ENCODE data around the gene DOHH. TPM values are rescaled to one million over a fixed set of nuclear protein-coding genes. Genes with fewer than 3 reads are reported as not detected.

Gene DOHH
- polyA plus RNA-seq, 2 of the 4 experiments (the other 2 are of a cell fraction): 4.6 to 13.3 TPM

DNA sequence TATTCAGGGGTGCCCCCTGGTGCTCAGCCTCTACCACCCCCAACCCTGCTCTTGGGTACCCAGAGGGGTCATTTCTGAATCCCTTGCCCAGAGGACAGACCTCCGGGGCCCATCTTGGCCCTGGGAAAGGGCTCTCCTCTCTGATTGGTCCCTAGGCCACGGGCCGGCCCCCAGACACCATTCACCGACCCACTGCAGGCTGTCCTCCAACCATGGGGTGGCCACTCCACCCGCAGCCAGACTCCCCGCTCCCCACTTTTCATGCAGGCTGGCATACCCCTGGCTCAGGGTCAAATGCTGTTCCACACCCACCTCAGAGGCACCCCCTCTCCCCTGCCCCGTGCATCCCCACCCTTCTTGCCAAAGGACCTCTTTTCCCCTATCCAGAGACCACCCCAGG is 34.9 kb downstream of the DOHH start:
- no peak for FAIRE-seq
- no peak overlapping the region for H3K4me3 ChIP-seq
- TF ChIP-seq ZNF302 (CRISPR knock-in tag; IDR thresholded peaks at IDR 0.05) (no peak), ESRRA (IDR thresholded peaks at IDR 0.05; ENCODE audit: borderline replicate concordance, low read length) (no peak), EP300 (IDR thresholded peaks at IDR 0.05) (no peak), CHD2 (IDR thresholded peaks at IDR 0.05; ENCODE audit: low read length, partially characterized antibody) (no peak), RCOR1 (IDR thresholded peaks at IDR 0.05; ENCODE audit: low read depth, low read length) (no peak)
- TF ChIP-seq, protein P1, sequence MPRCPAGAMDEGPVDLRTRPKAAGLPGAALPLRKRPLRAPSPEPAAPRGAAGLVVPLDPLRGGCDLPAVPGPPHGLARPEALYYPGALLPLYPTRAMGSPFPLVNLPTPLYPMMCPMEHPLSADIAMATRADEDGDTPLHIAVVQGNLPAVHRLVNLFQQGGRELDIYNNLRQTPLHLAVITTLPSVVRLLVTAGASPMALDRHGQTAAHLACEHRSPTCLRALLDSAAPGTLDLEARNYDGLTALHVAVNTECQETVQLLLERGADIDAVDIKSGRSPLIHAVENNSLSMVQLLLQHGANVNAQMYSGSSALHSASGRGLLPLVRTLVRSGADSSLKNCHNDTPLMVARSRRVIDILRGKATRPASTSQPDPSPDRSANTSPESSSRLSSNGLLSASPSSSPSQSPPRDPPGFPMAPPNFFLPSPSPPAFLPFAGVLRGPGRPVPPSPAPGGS (IDR thresholded peaks at IDR 0.05): no peak
- TF ChIP-seq, protein P2, sequence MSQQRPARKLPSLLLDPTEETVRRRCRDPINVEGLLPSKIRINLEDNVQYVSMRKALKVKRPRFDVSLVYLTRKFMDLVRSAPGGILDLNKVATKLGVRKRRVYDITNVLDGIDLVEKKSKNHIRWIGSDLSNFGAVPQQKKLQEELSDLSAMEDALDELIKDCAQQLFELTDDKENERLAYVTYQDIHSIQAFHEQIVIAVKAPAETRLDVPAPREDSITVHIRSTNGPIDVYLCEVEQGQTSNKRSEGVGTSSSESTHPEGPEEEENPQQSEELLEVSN (IDR thresholded peaks at IDR 0.05; ENCODE audit: borderline replicate concordance, low read depth): no peak
- TF ChIP-seq, protein P3, sequence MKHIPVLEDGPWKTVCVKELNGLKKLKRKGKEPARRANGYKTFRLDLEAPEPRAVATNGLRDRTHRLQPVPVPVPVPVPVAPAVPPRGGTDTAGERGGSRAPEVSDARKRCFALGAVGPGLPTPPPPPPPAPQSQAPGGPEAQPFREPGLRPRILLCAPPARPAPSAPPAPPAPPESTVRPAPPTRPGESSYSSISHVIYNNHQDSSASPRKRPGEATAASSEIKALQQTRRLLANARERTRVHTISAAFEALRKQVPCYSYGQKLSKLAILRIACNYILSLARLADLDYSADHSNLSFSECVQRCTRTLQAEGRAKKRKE (CRISPR knock-in tag; IDR thresholded peaks at IDR 0.05; ENCODE audit: low read depth): no peak
- H3K27ac ChIP-seq: peak overlapping the region in 1 of 2 experiments; percentile 65; a peak in 2 of 6 replicates
- no peak overlapping the region for H3K4me2 ChIP-seq
- WGBS (ENCODE audit: missing lambda C conversion rate): 90% methylated on average over 7 of the region's 7 CpGs
- DNase-seq (ENCODE audit: low read depth in 1 of 2, low spot score in 1 of 2): no peak
- CTCF ChIA-PET: interaction anchor here (2.1 kb wide), 1 partner anchor 7 kb away, joined by 12 read pairs; no protein-coding TSS in a partner anchor
- peaks cover 10% of the 10 kb centered on the region; the same call in 1 of the 3 replicates for H3K9me3 ChIP-seq
- POLR2A ChIA-PET: interaction anchor here (1.2 kb wide), 1 partner anchor 24 kb away, joined by 4 read pairs; no protein-coding TSS in a partner anchor
- peaks cover 15% of the 10 kb centered on the region for H3K4me1 ChIP-seq
- ATAC-seq: peak in 1 of 2 experiments; percentile 14; a peak in 1 of 6 replicates

DNA sequence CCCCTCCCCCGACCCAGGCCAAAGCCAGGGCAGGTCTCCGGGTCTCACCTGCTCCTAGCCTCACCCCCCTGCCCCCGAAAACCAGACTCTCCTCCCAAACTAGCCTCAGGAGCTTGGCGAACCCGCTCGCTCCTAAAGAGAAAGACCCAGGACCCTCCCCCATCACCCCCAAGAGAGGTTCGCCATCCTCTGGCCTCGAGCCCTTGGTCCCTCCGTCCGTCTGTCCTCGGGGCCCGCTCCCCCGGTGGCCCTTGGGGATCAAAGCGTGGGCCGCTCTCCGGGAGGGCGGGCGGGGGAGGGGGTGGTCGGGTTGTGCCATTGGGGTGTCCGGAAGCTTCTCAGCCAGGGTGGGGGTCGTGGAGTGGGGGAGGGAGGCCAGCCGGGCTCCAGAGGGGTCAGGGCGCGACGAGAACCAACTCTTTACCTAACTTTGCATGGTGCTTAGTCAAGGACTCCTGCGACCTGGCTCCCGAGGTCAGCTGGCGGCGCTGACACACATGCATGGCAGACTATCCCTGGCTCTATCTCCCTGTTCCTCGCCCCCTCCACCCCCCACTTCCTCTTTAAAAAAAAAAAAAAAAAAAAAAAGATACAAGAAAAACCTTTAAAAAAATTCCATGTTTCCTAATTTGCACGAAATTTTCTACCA is 35.8 kb downstream of the DOHH start:
- TF ChIP-seq, protein P4, sequence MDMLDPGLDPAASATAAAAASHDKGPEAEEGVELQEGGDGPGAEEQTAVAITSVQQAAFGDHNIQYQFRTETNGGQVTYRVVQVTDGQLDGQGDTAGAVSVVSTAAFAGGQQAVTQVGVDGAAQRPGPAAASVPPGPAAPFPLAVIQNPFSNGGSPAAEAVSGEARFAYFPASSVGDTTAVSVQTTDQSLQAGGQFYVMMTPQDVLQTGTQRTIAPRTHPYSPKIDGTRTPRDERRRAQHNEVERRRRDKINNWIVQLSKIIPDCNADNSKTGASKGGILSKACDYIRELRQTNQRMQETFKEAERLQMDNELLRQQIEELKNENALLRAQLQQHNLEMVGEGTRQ (IDR thresholded peaks at IDR 0.05): no peak
- no peak for TF ChIP-seq EP300 (IDR thresholded peaks at IDR 0.05)
- TF ChIP-seq, protein P5, sequence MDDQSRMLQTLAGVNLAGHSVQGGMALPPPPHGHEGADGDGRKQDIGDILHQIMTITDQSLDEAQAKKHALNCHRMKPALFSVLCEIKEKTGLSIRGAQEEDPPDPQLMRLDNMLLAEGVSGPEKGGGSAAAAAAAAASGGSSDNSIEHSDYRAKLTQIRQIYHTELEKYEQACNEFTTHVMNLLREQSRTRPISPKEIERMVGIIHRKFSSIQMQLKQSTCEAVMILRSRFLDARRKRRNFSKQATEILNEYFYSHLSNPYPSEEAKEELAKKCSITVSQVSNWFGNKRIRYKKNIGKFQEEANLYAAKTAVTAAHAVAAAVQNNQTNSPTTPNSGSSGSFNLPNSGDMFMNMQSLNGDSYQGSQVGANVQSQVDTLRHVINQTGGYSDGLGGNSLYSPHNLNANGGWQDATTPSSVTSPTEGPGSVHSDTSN (IDR thresholded peaks at IDR 0.05): no peak
- no peak for TF ChIP-seq HDAC2 (IDR thresholded peaks at IDR 0.05)
- no peak for TF ChIP-seq BHLHE40 (IDR thresholded peaks at IDR 0.05; ENCODE audit: low read depth, low read length)
- no peak for TF ChIP-seq JUNB (IDR thresholded peaks at IDR 0.05)
- TF ChIP-seq TP53 (CRISPR knock-in tag; IDR thresholded peaks at IDR 0.05): no peak
- TF ChIP-seq RAD21 (conservative IDR thresholded peaks at IDR 0.05 in 1 of 2, IDR thresholded peaks at IDR 0.05 in 1 of 2): no peak
- TF ChIP-seq KDM5A (IDR thresholded peaks at IDR 0.05): no peak
- TF ChIP-seq, protein P6, sequence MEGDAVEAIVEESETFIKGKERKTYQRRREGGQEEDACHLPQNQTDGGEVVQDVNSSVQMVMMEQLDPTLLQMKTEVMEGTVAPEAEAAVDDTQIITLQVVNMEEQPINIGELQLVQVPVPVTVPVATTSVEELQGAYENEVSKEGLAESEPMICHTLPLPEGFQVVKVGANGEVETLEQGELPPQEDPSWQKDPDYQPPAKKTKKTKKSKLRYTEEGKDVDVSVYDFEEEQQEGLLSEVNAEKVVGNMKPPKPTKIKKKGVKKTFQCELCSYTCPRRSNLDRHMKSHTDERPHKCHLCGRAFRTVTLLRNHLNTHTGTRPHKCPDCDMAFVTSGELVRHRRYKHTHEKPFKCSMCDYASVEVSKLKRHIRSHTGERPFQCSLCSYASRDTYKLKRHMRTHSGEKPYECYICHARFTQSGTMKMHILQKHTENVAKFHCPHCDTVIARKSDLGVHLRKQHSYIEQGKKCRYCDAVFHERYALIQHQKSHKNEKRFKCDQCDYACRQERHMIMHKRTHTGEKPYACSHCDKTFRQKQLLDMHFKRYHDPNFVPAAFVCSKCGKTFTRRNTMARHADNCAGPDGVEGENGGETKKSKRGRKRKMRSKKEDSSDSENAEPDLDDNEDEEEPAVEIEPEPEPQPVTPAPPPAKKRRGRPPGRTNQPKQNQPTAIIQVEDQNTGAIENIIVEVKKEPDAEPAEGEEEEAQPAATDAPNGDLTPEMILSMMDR (IDR thresholded peaks at IDR 0.05): no peak
- no peak for TF ChIP-seq MAZ (IDR thresholded peaks at IDR 0.05; ENCODE audit: borderline replicate concordance, low read depth, low read length)
- no peak for TF ChIP-seq CBX8 (IDR thresholded peaks at IDR 0.05)
- TF ChIP-seq RFX5 (IDR thresholded peaks at IDR 0.05): no peak
- no peak for FAIRE-seq
- peak in 1 of 2 experiments; percentile 42 for DNase-seq (ENCODE audit: low read depth in 1 of 2, low spot score in 1 of 2)
- ChIA-PET POLR2A (interaction anchor here (1.2 kb wide), 1 partner anchor 25 kb away, joined by 4 read pairs; no protein-coding TSS in a partner anchor), CTCF (interaction anchor here (1.4 to 2.1 kb wide), 2 partner anchors 8 to 160 kb away, joined by 4 to 12 read pairs; no protein-coding TSS in a partner anchor)
- Histone ChIP-seq H3K9me3 (peaks cover 10% of the 10 kb centered on the region; the same call in 1 of the 3 replicates), H3K4me1 (peaks cover 24% of the 10 kb centered on the region), H3K4me2 (no peak overlapping the region), H3K4me3 (no peak overlapping the region), H3K27ac (peak overlapping the region in 1 of 2 experiments; percentile 73; a peak in 4 of 6 replicates)
- no peak for ATAC-seq
- 89% methylated on average over 11 of the region's 31 CpGs for WGBS (ENCODE audit: missing lambda C conversion rate)

All from A549 (cell line).